ENCODE results near the gene DGCR8. TPM values are rescaled to one million over a fixed set of nuclear protein-coding genes. Genes with fewer than 3 reads are reported as not detected.

The DGCR8 gene
- total RNA-seq, 4 donors from 2014 or later, result 13.2 to 56.2 (median 33.5) TPM

- H3K27ac ChIP-seq, result no peak overlapping the region
- H3K4me1 ChIP-seq, result peaks cover 4 to 7% of the 10 kb centered on the region in 2 donors
- TF ChIP-seq CTCF (IDR thresholded peaks at IDR 0.05) (no peak), POLR2A (IDR thresholded peaks at IDR 0.05) (no peak)
- H3K4me3 ChIP-seq, result no peak overlapping the region
- no peaks in the 10 kb centered on the region for H3K9me3 ChIP-seq
- H3K27me3 ChIP-seq, result no peaks in the 10 kb centered on the region
- DNase-seq, result no peak
- no peaks in the 10 kb centered on the region for H3K36me3 ChIP-seq
- intact Hi-C loops (cut with DNase I; ENCODE audit: low total_unique reads), result loop anchor here (10.0 kb wide), 1 partner anchor 137 kb away; no protein-coding TSS in a partner anchor
These were observed 31.9 kb downstream of the DGCR8 start for GRCh38 chr22:20111689-20112622.

- no peak overlapping the region for H3K4me3 ChIP-seq
- H3K27ac ChIP-seq, result no peak overlapping the region
- TF ChIP-seq CTCF (IDR thresholded peaks at IDR 0.05) (no peak), POLR2A (IDR thresholded peaks at IDR 0.05) (no peak)
- H3K36me3 ChIP-seq, result no peaks in the 10 kb centered on the region
- H3K27me3 ChIP-seq, result no peaks in the 10 kb centered on the region
- H3K9me3 ChIP-seq, result no peaks in the 10 kb centered on the region
- intact Hi-C loops (cut with DNase I; ENCODE audit: low total_unique reads), result loop anchor here (10.0 kb wide), 1 partner anchor 138 kb away; no protein-coding TSS in a partner anchor
- H3K4me1 ChIP-seq, result peaks cover 4 to 7% of the 10 kb centered on the region in 2 donors
- no peak for DNase-seq
These were observed 32.8 kb downstream of the DGCR8 start for GRCh38 chr22:20112623-20113511.

GRCh38 chr22:20113551-20114310, 33.7 kb downstream of the DGCR8 start:
- no peaks in the 10 kb centered on the region for H3K9me3 ChIP-seq
- no peaks in the 10 kb centered on the region for H3K36me3 ChIP-seq
- H3K4me3 ChIP-seq, result no peak overlapping the region
- intact Hi-C loops (cut with DNase I; ENCODE audit: low total_unique reads), result loop anchor here (10.0 kb wide), 1 partner anchor 139 kb away; no protein-coding TSS in a partner anchor
- TF ChIP-seq CTCF (IDR thresholded peaks at IDR 0.05) (no peak), POLR2A (IDR thresholded peaks at IDR 0.05) (no peak)
- no peaks in the 10 kb centered on the region for H3K27me3 ChIP-seq
- no peak overlapping the region for H3K27ac ChIP-seq
- peaks cover 4 to 7% of the 10 kb centered on the region in 2 donors for H3K4me1 ChIP-seq
- DNase-seq, result no peak

- DNase-seq, result no peak
- no peaks in the 10 kb centered on the region for H3K36me3 ChIP-seq
- H3K4me1 ChIP-seq, result peaks cover 4 to 7% of the 10 kb centered on the region in 2 donors
- no peaks in the 10 kb centered on the region for H3K27me3 ChIP-seq
- no peaks in the 10 kb centered on the region for H3K9me3 ChIP-seq
- TF ChIP-seq CTCF (IDR thresholded peaks at IDR 0.05), result no peak
- no peak for TF ChIP-seq POLR2A (IDR thresholded peaks at IDR 0.05)
- no peak overlapping the region for H3K4me3 ChIP-seq
- intact Hi-C loops (cut with DNase I; ENCODE audit: low total_unique reads), result loop anchor here (10.0 kb wide), 1 partner anchor 140 kb away; no protein-coding TSS in a partner anchor
- H3K27ac ChIP-seq, result no peak overlapping the region
These were observed 34.8 kb downstream of the DGCR8 start for GRCh38 chr22:20114506-20115475.

Data from uterus (tissue), 4 donors.